GM18507 (cell line): ENCODE measurements around the gene GRK5.
"Not testable (repeated sequence)": the region's sequence is repeated elsewhere in the genome, so short reads cannot be mapped to it uniquely, and the experiment has no call there.

Experiments
- DNase-seq: peaks from one replicate; pipeline ENCODE4 v3.0.0; 2011; ENCODE audit warnings: low read depth; ENCODE audit not compliant: insufficient read length; ENCODE audit errors: extremely low spot score
- FAIRE-seq: peaks from 2 replicates; lab custom pipeline; 2011; peaks lifted over from hg19 to GRCh38; lab: Jason Lieb, UNC

GRK5 gene

DNA sequence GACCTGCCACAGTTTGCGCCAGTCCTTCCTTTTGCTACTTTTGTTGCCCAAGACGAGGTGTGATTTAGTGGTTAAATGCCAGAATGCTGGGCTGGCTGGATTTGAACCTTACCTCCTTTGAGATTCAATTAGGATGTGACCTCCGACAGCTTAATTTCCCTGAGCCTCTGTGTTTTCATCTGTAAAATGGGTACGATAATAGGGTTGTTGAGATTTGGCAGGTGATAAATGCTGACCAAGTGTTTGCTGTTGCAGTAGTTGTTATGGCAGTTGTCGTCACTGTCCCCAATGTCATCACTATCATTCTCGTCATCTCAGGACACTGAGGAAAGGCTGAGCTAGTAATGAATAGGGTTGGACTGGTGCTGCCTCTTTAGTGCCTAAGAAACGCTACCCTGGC is 61.1 kb downstream of the GRK5 start:
- FAIRE-seq (no peak), DNase-seq (no peak)

DNA sequence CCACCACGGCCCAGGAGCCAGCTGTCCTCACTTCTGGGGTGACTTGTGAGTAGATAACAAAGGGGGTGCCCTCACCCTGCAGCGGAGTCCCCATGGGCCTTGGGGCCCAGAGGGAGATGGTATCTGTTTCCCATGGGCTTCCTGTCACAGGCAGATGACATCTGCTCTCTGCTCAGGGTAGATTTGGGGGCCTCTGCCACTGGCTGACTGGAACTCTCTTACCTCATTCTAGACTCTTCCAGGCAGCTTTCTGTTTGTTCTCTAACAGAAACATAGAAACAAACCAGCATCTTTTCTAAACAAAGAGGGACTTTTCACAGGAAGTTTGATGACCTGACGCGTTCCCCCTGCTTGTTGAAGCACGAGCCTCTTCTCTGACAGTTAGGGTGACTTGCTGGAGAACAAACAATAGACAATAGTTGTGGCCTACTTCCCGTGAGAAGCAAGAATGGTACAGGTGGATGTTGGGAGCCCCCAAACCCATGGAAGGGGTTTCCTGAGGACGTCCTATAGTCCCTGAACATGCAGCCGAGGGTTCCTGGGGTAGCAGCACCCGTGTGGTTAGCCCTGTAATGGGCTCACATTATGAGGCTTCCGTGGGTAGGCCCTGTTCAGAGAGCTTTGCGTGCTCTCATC is 61.6 kb downstream of the GRK5 start:
- DNase-seq (peak; percentile 55), FAIRE-seq (peak; percentile 95)

DNA sequence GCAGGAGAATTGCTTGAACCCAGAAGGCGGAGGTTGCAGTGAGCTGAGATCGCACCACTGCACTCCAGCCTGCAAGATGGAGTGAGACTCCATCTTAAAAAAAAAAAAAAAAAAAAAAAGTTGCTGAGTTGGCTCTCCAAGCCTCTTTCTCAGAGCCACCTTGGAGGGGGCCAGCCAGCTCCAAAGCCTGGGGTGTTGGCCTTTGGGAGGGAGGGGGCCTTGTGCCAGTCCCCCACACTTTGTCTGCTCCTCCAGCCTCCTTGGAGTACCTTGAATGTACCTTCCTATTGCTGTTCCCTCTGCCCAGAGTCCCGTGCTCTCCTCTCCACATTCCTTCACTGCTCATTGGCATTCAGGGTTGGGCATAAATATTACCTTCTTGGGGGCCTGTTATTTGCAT is 62.4 kb downstream of the GRK5 start:
- DNase-seq (no peak), FAIRE-seq (no peak)

DNA sequence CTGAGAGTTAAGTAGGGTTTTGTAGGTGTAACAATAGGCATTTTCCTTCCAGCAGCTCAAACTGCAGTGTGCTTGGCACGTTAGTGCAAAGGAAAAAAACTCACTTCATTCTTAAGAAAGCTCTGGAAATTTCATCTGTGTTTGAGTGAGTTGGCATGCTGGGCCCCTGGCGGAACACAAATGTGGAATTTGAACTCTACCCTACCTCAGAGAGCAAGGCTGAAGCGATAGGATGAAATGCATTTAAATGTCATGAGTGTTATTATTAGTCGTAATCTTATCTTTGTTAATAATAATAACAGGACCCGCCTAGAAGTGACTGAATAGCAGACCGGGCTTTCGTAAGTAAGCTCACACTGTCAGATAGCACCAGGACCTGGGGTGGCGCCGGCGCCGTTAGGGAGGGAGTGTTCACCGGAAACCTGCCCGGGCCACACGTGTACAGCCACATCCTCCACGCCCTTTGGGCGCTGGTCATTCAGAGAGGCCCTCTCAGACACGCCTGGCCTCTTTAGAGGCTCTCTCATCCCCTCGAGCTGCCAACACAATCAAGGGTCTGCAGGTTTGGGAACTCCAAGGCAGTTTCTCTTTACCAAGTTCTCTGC is 63.5 kb downstream of the GRK5 start:
- FAIRE-seq (peak; percentile 73), DNase-seq (peak; percentile 51)

DNA sequence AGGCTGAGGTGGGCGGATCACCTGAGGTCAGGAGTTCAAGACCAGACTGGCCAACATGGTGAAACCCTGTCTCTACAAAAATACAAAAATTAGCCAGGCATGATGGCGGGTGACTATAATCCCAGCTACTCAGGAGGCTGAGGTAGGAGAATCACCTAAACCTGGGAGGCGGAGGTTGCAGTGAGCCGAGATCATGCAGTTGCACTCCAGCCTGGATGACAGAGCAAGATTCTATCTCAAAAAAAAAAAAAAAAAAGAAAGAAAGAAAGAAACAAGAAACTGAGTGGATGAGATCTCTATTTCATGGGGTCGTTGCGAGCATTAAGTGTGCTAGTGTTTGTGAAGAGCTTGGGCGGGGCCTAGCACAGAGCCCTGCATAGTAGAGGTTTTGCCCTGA is 65.0 kb downstream of the GRK5 start:
- FAIRE-seq, result not testable (repeated sequence)

DNA sequence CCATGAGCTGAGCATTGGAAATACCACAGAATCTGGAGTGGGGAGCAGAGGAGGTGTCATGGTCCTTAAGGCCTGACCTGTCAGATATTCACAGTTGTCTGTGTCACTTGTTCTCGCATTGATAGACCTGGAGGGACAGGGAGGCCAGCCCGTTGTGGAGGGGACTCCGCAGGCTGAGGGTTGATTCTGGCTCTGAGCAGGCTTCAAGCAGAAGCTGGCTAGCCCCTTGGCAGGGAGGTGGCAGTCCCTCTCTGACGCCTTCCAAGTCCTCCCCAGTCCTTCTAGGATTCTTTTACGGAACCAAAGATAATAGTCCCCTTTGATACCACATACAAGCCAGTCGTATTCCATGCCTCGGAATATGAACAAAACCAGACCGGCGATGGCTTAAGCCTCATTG is 65.4 kb downstream of the GRK5 start:
- DNase-seq (no peak), FAIRE-seq (no peak)

More for the DNA sequence above, 65.0 kb downstream of the GRK5 start:
- not testable (repeated sequence) for DNase-seq

DNA sequence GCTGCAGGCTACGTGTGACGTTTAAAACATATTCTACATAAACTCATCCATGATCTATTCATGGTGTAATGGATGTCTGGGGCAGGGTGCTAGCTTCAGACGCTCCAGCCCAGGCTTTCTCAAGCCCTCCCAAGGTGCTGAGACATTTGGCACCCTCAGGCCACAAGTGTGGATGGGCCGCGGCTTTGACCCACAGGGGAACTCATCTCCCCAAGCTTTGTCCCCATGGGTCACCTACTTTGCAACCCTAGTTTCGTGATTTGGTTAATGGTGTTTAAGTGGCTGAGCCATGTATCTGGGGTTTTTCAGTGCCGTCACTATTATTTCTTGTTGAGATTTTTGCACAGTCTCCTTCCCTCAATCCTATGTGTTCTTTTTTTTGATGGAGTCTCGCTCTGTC is 66.0 kb downstream of the GRK5 start:
- FAIRE-seq, result no peak
- DNase-seq, result no peak

DNA sequence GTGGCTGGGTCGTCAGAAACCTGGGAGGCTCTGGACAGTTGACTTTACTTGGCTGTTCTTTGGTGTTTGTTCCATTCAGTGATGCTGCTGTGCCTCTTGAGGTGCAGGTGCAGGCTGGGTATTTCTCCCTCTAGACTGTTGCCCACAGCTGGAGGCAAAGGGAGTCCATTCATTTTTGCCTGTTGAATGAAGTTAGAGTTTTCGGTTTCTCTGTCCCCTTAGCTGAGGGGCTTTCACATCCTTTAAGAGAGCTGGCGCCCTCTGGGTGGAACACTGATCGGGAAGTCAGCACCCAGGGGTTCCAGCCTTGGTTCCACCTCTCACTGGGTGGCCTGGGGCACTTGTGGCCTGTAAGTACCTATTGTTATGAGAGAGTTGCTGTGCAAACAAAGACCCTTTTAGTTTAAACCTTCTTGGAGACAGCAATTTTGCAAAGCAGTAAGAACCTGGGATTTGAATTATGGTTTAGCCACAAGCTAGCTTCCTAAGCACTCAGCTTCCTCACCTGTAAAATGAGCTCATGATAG is 67.2 kb downstream of the GRK5 start:
- DNase-seq, result no peak

DNA sequence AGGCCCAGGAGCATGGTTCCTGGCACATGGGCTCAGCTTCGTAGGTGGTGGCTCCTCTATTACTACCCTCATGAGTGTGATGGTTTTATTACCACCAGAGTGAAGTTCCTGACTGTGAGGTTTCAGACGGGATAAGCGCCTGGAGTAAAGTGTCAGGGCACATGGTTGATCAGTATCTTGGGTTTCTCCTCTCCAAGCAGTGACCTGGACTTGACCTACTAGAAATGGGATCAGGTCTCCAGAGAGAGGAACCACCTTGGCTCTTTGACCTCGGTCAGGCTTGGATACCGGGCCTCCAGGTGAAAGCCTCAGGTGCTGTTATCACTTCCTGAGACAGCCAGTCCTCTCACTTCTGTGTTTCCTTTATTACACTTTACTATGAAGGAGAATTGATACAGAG is 67.7 kb downstream of the GRK5 start:
- DNase-seq (no peak), FAIRE-seq (no peak)

More for the DNA sequence above, 67.2 kb downstream of the GRK5 start:
- no peak for FAIRE-seq

DNA sequence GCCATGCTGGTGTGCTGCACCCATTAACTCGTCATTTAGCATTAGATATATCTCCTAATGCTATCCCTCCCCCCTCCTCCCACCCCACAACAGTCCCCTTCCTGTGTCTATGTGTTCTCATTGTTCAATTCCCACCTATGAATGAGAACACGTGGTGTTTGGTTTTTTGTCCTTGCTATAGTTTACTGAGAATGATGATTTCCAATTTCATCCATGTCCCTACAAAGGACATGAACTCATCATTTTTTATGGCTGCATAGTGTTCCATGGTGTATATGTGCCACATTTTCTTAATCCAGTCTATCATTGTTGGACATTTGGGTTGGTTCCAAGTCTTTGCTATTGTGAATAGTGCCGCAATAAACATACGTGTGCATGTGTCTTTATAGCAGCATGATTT is 68.8 kb downstream of the GRK5 start:
- not testable (repeated sequence) for FAIRE-seq

DNA sequence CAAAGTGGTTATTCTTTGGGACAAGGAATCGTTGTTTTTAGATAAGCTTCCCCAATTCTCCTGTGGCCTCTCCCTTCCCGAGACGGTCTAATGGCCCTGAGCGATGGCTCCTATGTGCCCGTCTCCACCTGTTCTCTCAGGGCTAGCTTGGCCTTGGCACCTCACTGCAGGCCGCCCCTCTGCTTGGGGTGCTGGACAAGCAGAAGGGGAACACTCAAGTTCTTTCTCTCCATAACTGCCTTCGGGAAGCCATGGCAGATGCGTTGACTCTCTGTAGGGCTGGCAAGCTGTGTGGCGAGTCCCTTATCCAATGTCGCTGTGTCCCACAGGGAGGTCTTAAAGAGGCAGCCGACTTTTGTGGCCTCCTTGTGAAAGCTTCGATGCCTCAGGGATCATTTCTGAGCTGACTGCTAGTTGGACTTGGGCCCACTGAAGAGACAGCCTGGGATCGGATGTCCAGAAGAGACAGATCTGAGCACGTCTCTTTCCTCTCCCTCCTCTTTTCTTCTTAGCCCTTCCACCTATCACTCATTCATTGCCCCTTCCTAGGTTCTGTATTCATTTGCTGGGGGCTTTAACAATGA is 70.8 kb downstream of the GRK5 start:
- FAIRE-seq, result no peak
- no peak for DNase-seq

More for the DNA sequence above, 68.8 kb downstream of the GRK5 start:
- DNase-seq, result not testable (repeated sequence)

DNA sequence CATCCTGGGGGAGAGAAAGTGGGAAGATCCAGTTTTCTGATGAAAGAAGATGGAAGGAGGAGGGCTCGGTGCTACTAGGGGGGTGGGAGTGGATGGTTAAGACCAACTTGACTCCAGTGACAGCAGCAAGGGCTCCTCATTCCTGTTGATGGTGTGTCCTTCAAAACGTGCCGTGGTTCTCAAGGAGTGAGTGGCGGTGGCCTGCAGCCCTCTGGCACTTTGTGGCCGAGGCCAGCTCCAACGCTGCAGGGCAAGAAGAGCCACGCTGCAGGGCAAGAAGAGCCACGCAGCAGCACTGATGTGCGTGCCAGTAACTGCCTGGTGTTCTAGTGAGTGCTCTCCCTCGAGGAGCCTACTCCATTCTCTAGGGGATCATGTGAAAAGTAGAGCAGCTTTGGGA is 72.1 kb downstream of the GRK5 start:
- no peak for DNase-seq
- FAIRE-seq, result no peak

DNA sequence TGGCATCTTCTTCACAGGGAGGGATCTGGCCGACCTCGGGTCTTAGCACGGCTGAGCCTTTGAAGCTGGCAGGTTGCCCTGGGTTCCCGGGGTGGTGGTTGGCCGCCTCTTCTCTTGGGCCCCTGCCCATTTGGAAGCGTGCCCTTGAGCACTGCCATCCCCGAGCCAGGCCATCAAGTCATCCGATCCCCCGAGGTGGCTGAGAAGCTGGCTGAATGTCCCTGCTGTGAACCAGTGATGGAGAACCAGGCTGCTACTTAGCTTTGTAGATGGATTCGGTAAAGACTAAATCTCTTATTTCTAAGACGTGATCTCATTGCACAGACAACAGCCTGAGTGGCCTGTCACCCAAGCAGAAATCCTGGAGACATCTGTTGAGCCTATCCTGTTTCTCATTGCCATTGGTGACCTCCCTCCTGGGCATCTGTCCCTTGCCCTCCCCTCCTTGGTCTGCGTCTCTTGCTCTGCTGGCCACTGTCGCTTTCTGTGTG is 74.3 kb downstream of the GRK5 start:
- DNase-seq, result no peak
- no peak for FAIRE-seq

DNA sequence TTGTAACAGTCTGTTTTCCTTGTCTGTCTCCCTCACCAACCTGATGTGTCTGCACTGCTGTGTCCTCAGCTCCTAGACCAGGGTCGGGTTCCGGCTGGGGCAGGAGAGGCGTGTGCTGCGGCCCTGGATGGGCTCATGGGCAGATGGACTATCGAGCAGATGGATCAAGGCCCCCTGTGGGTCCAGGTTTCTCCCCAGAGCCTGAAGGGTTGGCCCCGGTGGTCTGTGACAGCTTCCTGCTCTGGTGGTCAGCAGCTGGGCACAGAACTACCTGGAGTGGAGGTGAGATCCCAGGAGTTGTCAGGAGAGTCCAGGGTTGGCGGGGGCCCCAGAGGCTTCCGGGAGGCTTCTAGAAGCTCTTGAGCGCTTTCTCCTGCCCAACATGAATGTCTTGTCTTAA is 75.1 kb downstream of the GRK5 start:
- FAIRE-seq (no peak), DNase-seq (no peak)

DNA sequence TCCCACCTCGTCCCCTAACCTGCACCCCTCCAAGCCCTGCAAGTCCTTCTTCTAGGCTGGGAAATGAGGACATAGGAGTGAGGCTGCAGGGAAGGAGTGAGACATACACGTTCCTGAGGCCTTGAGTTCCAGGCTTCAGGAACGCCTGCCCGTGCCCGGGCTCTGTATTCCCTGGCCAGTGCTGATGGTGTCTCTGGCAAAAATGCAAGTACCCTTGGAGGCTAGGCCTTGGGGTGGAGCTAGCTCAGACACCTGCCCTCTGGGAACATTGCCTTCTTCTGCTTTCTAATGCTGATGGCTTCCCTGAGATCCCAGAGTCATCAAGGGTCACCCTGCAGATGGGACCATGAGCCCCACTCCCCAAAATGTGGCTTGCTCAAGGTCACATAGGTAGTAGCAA is 76.0 kb downstream of the GRK5 start:
- FAIRE-seq, result no peak
- no peak for DNase-seq

DNA sequence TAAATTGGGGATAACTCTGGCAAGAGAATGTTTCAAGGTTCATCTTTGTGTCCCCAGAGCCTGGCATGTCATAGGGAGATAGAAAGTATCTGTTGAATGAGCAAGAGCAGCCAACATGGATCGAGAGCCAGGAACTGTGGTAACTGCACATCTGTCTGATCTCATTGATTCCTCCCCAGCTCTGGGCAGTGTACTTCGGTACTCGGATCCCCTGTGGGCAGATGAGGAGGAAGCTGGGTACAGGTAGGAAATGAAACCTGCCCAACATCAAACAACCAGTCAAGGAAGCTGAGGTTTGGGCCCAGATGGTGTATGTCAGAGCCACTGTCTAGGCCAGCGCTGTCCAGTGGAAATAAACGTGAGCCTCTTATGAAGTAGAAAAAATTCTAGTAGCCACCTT is 76.4 kb downstream of the GRK5 start:
- peak; percentile 78 for FAIRE-seq
- DNase-seq, result no peak

DNA sequence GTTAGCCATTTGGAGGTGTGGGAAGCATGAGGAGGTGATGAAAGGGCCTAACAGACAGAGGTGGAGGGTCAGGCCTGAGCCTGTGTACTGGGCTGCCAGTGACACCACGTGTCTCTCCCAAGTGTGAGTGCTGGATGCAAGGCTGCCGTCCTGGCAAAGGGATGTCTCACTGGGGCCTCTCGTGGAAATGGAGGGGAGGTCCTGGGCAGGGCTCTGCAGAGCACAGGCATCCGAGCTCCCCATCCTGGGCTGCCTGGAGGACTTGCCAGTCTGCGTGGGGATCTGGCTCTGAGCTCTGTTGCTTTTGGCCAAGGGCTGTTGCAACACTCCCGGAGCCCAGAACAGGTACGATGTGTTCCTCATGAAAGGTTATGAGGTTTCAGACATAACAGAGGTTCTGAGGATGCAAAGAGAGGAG is 77.3 kb downstream of the GRK5 start:
- FAIRE-seq, result no peak
- DNase-seq, result no peak

DNA sequence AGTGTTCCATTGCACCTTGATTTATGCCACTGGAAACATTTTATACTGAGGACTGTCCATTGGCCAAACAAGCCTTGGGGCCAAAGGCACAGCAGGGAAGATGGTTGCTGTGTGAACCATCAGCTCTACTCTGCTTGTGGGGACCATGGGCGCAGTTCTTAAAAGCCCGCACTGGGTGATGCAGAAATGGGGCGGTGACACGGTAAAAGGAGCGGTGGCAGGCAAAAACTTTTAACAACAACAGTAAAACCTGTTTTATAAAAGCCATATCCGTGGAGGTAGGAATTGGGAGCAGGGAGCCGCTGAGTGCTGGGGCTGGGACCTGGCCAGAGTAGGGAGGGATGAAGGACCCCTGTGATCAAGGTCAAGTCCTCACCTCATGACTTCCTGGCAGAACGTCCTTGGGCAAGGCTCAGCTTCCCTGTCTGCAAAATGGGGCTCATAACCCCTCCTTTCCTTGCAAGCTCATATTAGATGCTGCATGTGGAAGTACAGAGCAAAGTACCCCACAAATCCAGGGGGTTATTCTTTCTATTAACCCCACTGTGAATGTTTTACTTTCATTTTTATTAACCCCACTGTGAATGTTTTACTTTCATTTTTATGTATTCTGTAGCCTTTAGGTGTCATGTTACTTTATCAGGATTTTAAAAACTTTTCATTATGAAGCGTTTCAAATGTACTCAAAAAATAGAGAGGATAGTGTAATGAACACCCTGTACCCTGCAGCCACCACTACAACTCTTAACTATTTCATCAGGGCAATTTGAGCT is 78.3 kb downstream of the GRK5 start:
- DNase-seq, result no peak
- FAIRE-seq, result peak; percentile 38

DNA sequence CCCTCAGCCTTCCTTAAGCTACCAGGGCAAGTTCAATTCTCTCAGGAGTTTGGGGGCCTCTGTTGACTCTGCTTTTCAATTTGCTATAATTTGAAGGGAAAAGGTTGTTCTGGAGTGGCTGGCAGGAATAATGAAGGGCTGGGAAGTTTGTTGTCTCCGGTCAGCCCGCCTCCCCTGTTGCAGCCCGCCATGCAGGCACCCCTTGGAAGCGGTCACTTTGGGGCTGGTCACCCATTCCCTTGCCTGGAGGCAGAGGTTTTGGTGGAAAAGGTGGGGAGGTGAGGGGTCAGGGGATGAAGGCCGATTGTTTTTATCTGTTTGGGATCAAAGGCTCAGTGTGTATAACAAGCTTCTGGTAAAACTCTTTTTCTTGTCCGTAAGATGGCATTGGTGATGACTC is 79.1 kb downstream of the GRK5 start:
- no peak for FAIRE-seq
- DNase-seq, result no peak

DNA sequence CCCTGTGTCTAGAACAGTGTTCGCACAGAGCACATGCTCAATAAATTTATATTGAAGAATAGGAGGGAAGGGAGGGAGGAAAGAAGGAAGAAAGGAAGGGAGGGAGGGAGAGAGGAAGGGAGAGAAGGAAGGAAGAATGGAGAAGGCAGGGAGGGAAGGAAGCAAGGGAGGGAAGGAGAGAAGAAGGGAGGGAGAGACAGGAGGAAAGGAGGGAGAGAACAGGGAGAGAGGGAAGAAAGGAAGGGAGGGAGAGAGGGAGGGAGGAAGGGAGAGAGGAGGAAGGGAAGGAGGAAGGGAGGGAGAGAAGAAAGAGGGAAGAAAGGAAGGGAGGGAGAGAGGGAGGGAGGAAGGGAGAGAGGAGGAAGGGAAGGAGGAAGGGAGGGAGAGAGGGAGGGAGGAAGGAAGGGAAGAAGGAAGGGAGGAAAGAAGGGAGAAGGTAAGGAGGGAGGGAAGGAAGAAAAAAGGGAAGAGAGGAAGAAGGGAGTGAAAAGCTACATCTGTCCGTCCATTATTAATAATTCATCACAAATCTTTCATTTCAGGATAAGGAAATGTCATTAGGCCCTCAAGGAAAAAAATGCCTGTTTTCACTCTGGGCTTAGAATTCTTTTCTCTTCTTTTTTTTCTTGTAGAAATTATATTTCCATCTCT is 79.7 kb downstream of the GRK5 start:
- FAIRE-seq (no peak), DNase-seq (no peak)
